ENCODE measurements around the gene TGFBI.

The TGFBI gene

DNA sequence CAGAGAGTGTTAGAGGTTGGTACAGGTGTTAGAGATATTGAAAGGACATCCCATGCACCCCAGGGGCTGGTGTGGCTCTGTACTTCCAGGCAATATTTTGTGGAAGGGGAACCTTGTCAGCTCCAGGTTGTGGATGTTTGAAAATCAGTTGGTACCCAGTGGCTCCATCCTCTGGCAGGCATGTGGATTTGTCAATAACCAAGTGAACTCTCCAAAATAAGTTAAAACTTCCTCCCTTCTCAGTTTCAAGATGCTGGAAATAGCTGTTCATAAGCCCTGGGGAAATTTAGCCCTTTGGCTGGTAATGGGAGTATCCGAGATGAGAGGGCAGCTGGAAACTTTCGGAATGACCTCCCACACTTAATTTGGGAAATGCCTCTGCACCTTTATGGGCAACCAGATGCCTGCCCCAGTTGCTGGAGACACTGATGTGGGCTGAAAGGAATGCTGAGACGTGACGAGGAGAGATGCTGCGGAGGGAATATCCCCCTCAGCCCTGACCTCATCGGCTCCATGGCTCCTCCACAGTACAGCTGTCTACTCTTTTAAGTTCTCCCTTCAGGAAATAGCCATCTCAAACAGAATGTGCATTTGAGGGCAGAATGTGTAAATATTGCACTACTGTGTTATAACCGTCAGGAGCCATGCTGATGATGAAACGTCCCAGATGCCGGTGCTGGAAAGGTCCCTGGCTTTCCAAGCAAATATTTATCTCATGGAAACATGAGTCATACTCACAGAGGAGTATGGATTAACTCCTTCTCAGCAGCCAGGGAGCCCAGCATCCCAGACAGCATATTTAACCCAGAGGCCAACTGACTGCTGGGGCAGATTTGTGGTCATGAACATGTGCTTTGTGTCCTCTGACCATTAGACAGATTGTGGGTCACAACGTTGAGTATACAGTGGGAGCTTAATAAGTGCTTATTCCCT lies 29.5 kb downstream of the TGFBI start:
- H3K9ac ChIP-seq (ENCODE audit: low read length) = no peak overlapping the region
- TF ChIP-seq EZH2phosphoT487 (conservative IDR thresholded peaks at IDR 0.05; ENCODE audit: low read length) (no peak), CTCF (IDR thresholded peaks at IDR 0.05; ENCODE audit: insufficient read depth, low read length, poor library complexity, severe bottlenecking) (no peak)
- H2AFZ ChIP-seq (ENCODE audit: low read depth, low read length, severe bottlenecking) = no peak overlapping the region
- no peaks in the 10 kb centered on the region for H3K36me3 ChIP-seq (ENCODE audit: low read length)
- H4K20me1 ChIP-seq (ENCODE audit: low read depth, low read length) = no peaks in the 10 kb centered on the region
- no peak overlapping the region for H3K4me2 ChIP-seq (ENCODE audit: low read depth, low read length, poor library complexity, severe bottlenecking)
- H3K9me2 ChIP-seq (replicated peaks; ENCODE audit: insufficient read depth, low read length) = no peaks in the 10 kb centered on the region
- no peaks in the 10 kb centered on the region for H3K9me3 ChIP-seq (ENCODE audit: insufficient read depth, low read length)
- no peak overlapping the region for H3K4me3 ChIP-seq (ENCODE audit: insufficient read depth, low read length, poor library complexity, severe bottlenecking)
- H3K27ac ChIP-seq (ENCODE audit: low read depth, low read length) = no peak overlapping the region
- H3K27me3 ChIP-seq (ENCODE audit: low read length) = no peaks in the 10 kb centered on the region
- no peaks in the 10 kb centered on the region for H3K79me2 ChIP-seq (ENCODE audit: insufficient read depth, low read length)
- peaks cover 4% of the 10 kb centered on the region; the same call in 1 of the 2 replicates for H3F3A ChIP-seq (ENCODE audit: insufficient read depth)

GRCh38 chr5:136058972-136059354 lies 30.2 kb downstream of the TGFBI start:
- Histone ChIP-seq H3F3A (ENCODE audit: insufficient read depth) (peaks cover 6% of the 10 kb centered on the region; the same call in 1 of the 2 replicates), H3K9ac (ENCODE audit: low read length) (no peak overlapping the region), H3K9me2 (replicated peaks; ENCODE audit: insufficient read depth, low read length) (no peaks in the 10 kb centered on the region), H3K79me2 (ENCODE audit: insufficient read depth, low read length) (no peaks in the 10 kb centered on the region), H3K27ac (ENCODE audit: low read depth, low read length) (no peak overlapping the region), H3K27me3 (ENCODE audit: low read length) (no peaks in the 10 kb centered on the region), H3K4me3 (ENCODE audit: insufficient read depth, low read length, poor library complexity, severe bottlenecking) (no peak overlapping the region), H3K4me2 (ENCODE audit: low read depth, low read length, poor library complexity, severe bottlenecking) (no peak overlapping the region), H2AFZ (ENCODE audit: low read depth, low read length, severe bottlenecking) (no peak overlapping the region), H4K20me1 (ENCODE audit: low read depth, low read length) (no peaks in the 10 kb centered on the region), H3K9me3 (ENCODE audit: insufficient read depth, low read length) (no peaks in the 10 kb centered on the region), H3K36me3 (ENCODE audit: low read length) (no peaks in the 10 kb centered on the region)
- TF ChIP-seq EZH2phosphoT487 (conservative IDR thresholded peaks at IDR 0.05; ENCODE audit: low read length) (no peak), CTCF (IDR thresholded peaks at IDR 0.05; ENCODE audit: insufficient read depth, low read length, poor library complexity, severe bottlenecking) (no peak)

GRCh38 chr5:136060963-136061362 lies 32.2 kb downstream of the TGFBI start:
- H3K4me2 ChIP-seq (ENCODE audit: low read depth, low read length, poor library complexity, severe bottlenecking) = no peak overlapping the region
- H3K9me3 ChIP-seq (ENCODE audit: insufficient read depth, low read length) = no peaks in the 10 kb centered on the region
- peaks cover 6% of the 10 kb centered on the region; the same call in 1 of the 2 replicates for H3F3A ChIP-seq (ENCODE audit: insufficient read depth)
- H3K36me3 ChIP-seq (ENCODE audit: low read length) = no peaks in the 10 kb centered on the region
- H3K4me3 ChIP-seq (ENCODE audit: insufficient read depth, low read length, poor library complexity, severe bottlenecking) = no peak overlapping the region
- H3K9ac ChIP-seq (ENCODE audit: low read length) = no peak overlapping the region
- no peaks in the 10 kb centered on the region for H3K27me3 ChIP-seq (ENCODE audit: low read length)
- H3K27ac ChIP-seq (ENCODE audit: low read depth, low read length) = no peak overlapping the region
- no peaks in the 10 kb centered on the region for H3K9me2 ChIP-seq (replicated peaks; ENCODE audit: insufficient read depth, low read length)
- no peaks in the 10 kb centered on the region for H4K20me1 ChIP-seq (ENCODE audit: low read depth, low read length)
- TF ChIP-seq EZH2phosphoT487 (conservative IDR thresholded peaks at IDR 0.05; ENCODE audit: low read length) (no peak), CTCF (IDR thresholded peaks at IDR 0.05; ENCODE audit: insufficient read depth, low read length, poor library complexity, severe bottlenecking) (no peak)
- H3K79me2 ChIP-seq (ENCODE audit: insufficient read depth, low read length) = no peaks in the 10 kb centered on the region
- H2AFZ ChIP-seq (ENCODE audit: low read depth, low read length, severe bottlenecking) = no peak overlapping the region

Measured in SU-DHL-6 (cell line).